Smooth muscle cell (in vitro differentiated cells): Measurements from ENCODE around the gene GRIK3. TPM values are rescaled to one million over a fixed set of nuclear protein-coding genes. Genes with fewer than 3 reads are reported as not detected.

ENCODE experiments used
- DNase-seq: peaks from one replicate; lab custom pipeline; 2025; ENCODE audit not compliant: unreplicated experiment; lab: John Stamatoyannopoulos, UW
- H2AFZ ChIP-seq: fragments of 200-600 bp; sonication (generic); 2 replicates; pipeline ENCODE4 v1.6.0; 2016; ENCODE audit warnings: antibody characterized with exemption, low read depth, mild to moderate bottlenecking
- H3F3A ChIP-seq: fragments of 200-600 bp; sonication (generic); 2 replicates; pipeline ENCODE4 v1.6.0; 2017; ENCODE audit warnings: antibody characterized with exemption, low read depth
- H3K27ac ChIP-seq: fragments of 200-600 bp; sonication (generic); 2 replicates; pipeline ENCODE4 v1.5.1; 2016; ENCODE audit warnings: low read depth, mild to moderate bottlenecking
- H3K27me3 ChIP-seq: fragments of 200-600 bp; sonication (generic); 2 replicates; pipeline ENCODE4 v1.6.1; 2016; ENCODE audit warnings: low read depth, mild to moderate bottlenecking
- H3K36me3 ChIP-seq: fragments of 200-600 bp; sonication (generic); 2 replicates; pipeline ENCODE4 v1.5.1; 2016; ENCODE audit warnings: low read depth
- H3K4me1 ChIP-seq: fragments of 200-600 bp; sonication (generic); 2 replicates; pipeline ENCODE4 v1.5.1; 2016; ENCODE audit warnings: low read depth
- H3K4me2 ChIP-seq: fragments of 200-600 bp; sonication (generic); 2 replicates; pipeline ENCODE4 v1.6.0; 2016; ENCODE audit warnings: mild to moderate bottlenecking
- H3K4me3 ChIP-seq: fragments of 200-600 bp; sonication (generic); 2 replicates; pipeline ENCODE4 v1.5.1; 2016; ENCODE audit warnings: mild to moderate bottlenecking
- H3K79me2 ChIP-seq: fragments of 200-600 bp; sonication (generic); 2 replicates; pipeline ENCODE4 v1.6.0; 2016; ENCODE audit warnings: low read depth, mild to moderate bottlenecking
- H3K9ac ChIP-seq: fragments of 200-600 bp; sonication (generic); 2 replicates; pipeline ENCODE4 v1.6.0; 2016; ENCODE audit warnings: low read depth
- H3K9me3 ChIP-seq: fragments of 200-600 bp; sonication (generic); replicated peaks from 2 replicates; pipeline ENCODE4 v1.5.1; 2016; ENCODE audit warnings: low read depth
- H4K20me1 ChIP-seq: fragments of 200-600 bp; sonication (generic); 2 replicates; pipeline ENCODE4 v1.6.0; 2016; ENCODE audit warnings: low read depth
- CTCF ChIP-seq: fragments of 200-600 bp; sonication (generic); IDR thresholded peaks from 2 replicates; pipeline ENCODE4 v1.5.1; 2017; ENCODE audit warnings: borderline replicate concordance, mild to moderate bottlenecking, antibody characterized with exemption; ENCODE audit not compliant: insufficient read depth, poor library complexity, severe bottlenecking
- WGBS: methylation state at CpG from one replicate; pipeline ENCODE4 v1.1.7; 2016; ENCODE audit warnings: low lambda C conversion rate; 5-methylcytosine and 5-hydroxymethylcytosine counted together
- polyA plus RNA-seq: library from polyadenylated mRNA; unstranded; fragments of >200 nt; fragmentation: Nextera tagmentation; extraction: Ambion mirVana; gene quantifications from 2 replicates; pipeline ENCODE4 v1.2.1, GENCODE V29; 2016
- total RNA-seq: library from RNA; depleted of rRNA; stranded (reverse); fragments of >200 nt; gene quantifications from 2 replicates; pipeline ENCODE4 v1.2.3, GENCODE V29; 2014

The GRIK3 gene
- total and polyA plus RNA-seq, 2 experiments from 2014 or later, result 0.04 TPM; not detected in 1

- DNase-seq, result no peak
- Histone ChIP-seq H3K36me3 (no peaks in the 10 kb centered on the region), H3F3A (no peaks in the 10 kb centered on the region), H2AFZ (no peak overlapping the region), H3K4me1 (peaks cover 8% of the 10 kb centered on the region), H3K27ac (no peak overlapping the region), H3K4me2 (no peak overlapping the region), H4K20me1 (no peaks in the 10 kb centered on the region), H3K27me3 (peaks cover 6% of the 10 kb centered on the region), H3K9ac (no peak overlapping the region), H3K79me2 (no peaks in the 10 kb centered on the region), H3K4me3 (no peak overlapping the region), H3K9me3 (no peaks in the 10 kb centered on the region)
- no peak for TF ChIP-seq CTCF
- WGBS, result 89% methylated on average over 12 of the region's 12 CpGs
These were observed 45.5 kb downstream of the GRIK3 start for GRCh38 chr1:36988741-36989193.

GRCh38 chr1:36988321-36988720 is 46.0 kb downstream of the GRIK3 start:
- no peak for TF ChIP-seq CTCF
- H4K20me1 ChIP-seq, result no peaks in the 10 kb centered on the region
- no peaks in the 10 kb centered on the region for H3K9me3 ChIP-seq
- H3K9ac ChIP-seq, result no peak overlapping the region
- H3K27ac ChIP-seq, result no peak overlapping the region
- no peak overlapping the region for H3K4me2 ChIP-seq
- H3K36me3 ChIP-seq, result no peaks in the 10 kb centered on the region
- peaks cover 6% of the 10 kb centered on the region for H3K27me3 ChIP-seq
- WGBS, result 87% methylated on average over 10 of the region's 10 CpGs
- no peaks in the 10 kb centered on the region for H3F3A ChIP-seq
- H3K79me2 ChIP-seq, result no peaks in the 10 kb centered on the region
- peaks cover 8% of the 10 kb centered on the region for H3K4me1 ChIP-seq
- no peak overlapping the region for H3K4me3 ChIP-seq
- DNase-seq, result no peak
- H2AFZ ChIP-seq, result no peak overlapping the region

DNA sequence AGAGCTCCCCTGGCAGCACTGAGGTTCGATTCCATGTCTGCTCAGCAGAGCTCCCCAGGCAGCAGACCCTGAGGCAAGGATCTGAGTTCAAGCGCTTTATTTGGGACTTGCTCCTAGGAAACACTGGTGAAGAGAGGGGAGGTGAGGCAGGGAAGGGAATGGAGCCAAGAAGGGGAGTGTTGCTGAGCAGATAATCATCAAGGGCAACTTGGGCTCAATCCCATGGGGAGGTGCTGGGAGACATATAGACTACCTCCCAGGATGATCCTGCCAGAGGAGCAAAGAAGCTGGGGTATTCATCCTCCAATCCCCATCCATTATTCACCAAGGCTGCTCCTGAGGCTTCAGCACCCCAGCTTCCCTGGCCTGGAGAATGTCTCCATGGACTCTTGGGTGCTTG is 47.0 kb downstream of the GRIK3 start:
- Histone ChIP-seq H4K20me1 (no peaks in the 10 kb centered on the region), H3K27ac (no peak overlapping the region), H3K4me3 (no peak overlapping the region), H3K36me3 (no peaks in the 10 kb centered on the region), H2AFZ (no peak overlapping the region), H3F3A (no peaks in the 10 kb centered on the region), H3K9ac (no peak overlapping the region), H3K4me1 (peaks cover 8% of the 10 kb centered on the region), H3K79me2 (no peaks in the 10 kb centered on the region), H3K27me3 (peaks cover 5% of the 10 kb centered on the region), H3K4me2 (no peak overlapping the region), H3K9me3 (no peaks in the 10 kb centered on the region)
- no peak for TF ChIP-seq CTCF
- WGBS, result 86% methylated on average over 2 of the region's 2 CpGs
- no peak for DNase-seq

DNA sequence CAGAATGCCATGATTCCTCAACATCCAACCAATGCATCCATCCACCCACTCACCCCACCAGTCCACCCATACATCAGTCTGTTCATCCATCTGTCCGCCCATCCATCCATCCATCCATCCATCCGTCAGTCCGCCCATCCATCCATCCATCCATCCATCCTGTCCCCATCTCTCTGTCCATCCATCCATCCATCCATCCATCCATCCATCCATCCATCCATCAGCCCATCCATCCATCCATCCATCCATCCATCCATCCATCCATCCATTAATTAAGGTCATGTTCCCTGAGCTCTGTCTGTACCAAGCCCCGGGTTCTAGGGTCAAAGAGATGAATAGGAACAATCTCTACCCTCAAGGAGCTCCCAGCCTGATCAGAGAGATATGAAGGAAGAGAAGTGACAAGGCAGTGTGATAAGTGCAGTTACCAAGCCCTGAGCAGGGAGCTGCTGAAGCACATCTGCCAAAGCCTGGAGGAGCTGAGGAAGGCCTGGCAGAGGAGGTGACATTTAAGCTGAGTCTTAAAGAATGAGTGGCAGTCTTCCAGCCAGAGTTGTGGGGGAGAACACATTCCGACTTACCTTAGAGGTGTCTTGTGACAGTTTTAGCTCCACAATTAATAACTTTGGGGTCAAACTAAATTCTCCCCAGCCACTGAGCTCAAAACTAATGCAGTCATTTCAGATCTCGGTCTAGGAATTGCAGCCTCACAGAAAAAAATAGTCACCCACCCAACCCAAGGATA is 47.9 kb downstream of the GRIK3 start:
- Histone ChIP-seq H2AFZ (no peak overlapping the region), H3K79me2 (no peaks in the 10 kb centered on the region), H3K9me3 (no peaks in the 10 kb centered on the region), H3K27ac (no peak overlapping the region), H3K27me3 (no peaks in the 10 kb centered on the region), H3K9ac (no peak overlapping the region), H3F3A (no peaks in the 10 kb centered on the region), H3K36me3 (no peaks in the 10 kb centered on the region), H3K4me2 (no peak overlapping the region), H3K4me1 (peaks cover 8% of the 10 kb centered on the region), H4K20me1 (no peaks in the 10 kb centered on the region), H3K4me3 (no peak overlapping the region)
- DNase-seq, result no peak
- TF ChIP-seq CTCF, result no peak
- 91% methylated on average over 6 of the region's 6 CpGs for WGBS
